HG03196 (cell line): Measurements from ENCODE around the gene GPR171.
A peak's percentile ranks its signal among the peaks of the same experiment; 100 is the strongest.

Experiments used
- ATAC-seq: cut with Tn5 transposase; IDR thresholded peaks from one replicate; pipeline ENCODE4 v1.9.1; 2021; ENCODE audit not compliant: unreplicated experiment

The GPR171 gene

GRCh38 chr3:151214459-151214858 lies 11.4 kb upstream of the GPR171 start:
- ATAC-seq, result no peak

GRCh38 chr3:151213881-151214280 lies 10.9 kb upstream of the GPR171 start:
- ATAC-seq, result no peak

- ATAC-seq, result no peak
Measured at GRCh38 chr3:151213151-151213550, 10.1 kb upstream of the GPR171 start.

GRCh38 chr3:151210676-151211381 lies 7.8 kb upstream of the GPR171 start:
- ATAC-seq, result peak; percentile 51

GRCh38 chr3:151209654-151210053 lies 6.6 kb upstream of the GPR171 start:
- ATAC-seq, result no peak

GRCh38 chr3:151206201-151206600 lies 3.2 kb upstream of the GPR171 start:
- no peak for ATAC-seq

- no peak for ATAC-seq
Measured at GRCh38 chr3:151205482-151205881, 2.5 kb upstream of the GPR171 start.

GRCh38 chr3:151204530-151205402 lies 1.8 kb upstream of the GPR171 start:
- ATAC-seq, result no peak

GRCh38 chr3:151201051-151201730 lies 1.8 kb downstream of the GPR171 start:
- no peak for ATAC-seq

GRCh38 chr3:151200586-151200985 lies 2.4 kb downstream of the GPR171 start:
- no peak for ATAC-seq

- ATAC-seq, result no peak
Measured at GRCh38 chr3:151199554-151200438, 3.2 kb downstream of the GPR171 start.

GRCh38 chr3:151198849-151199248 lies 4.2 kb downstream of the GPR171 start:
- ATAC-seq, result no peak

GRCh38 chr3:151197981-151198767 lies 4.8 kb downstream of the GPR171 start:
- no peak for ATAC-seq

GRCh38 chr3:151197228-151197627 lies 5.8 kb downstream of the GPR171 start:
- ATAC-seq, result no peak

- ATAC-seq, result no peak
Measured at GRCh38 chr3:151196434-151196833, 6.6 kb downstream of the GPR171 start.

- ATAC-seq, result no peak
Measured at GRCh38 chr3:151195826-151196225, 7.2 kb downstream of the GPR171 start.

- ATAC-seq, result no peak
Measured at GRCh38 chr3:151192545-151192944, 10.5 kb downstream of the GPR171 start.

- ATAC-seq, result no peak
Measured at GRCh38 chr3:151191095-151191494, 11.9 kb downstream of the GPR171 start.

- ATAC-seq, result no peak
Measured at GRCh38 chr3:151183265-151183671, 19.7 kb downstream of the GPR171 start.
